Peyer's patch (tissue), 4 donors: ENCODE data around the gene TNFAIP3. TPM values are rescaled to one million over a fixed set of nuclear protein-coding genes. Genes with fewer than 3 reads are reported as not detected.

Experiments
- DNase-seq, 3 donors: peaks; one replicate each; pipeline ENCODE4 v3.0.0-alpha.2; 2017 to 2019
- H3K27ac ChIP-seq, 4 donors: fragments of 200-600 bp; sonication (generic); one replicate each; pipeline ENCODE4 v1.5.1; 2016 to 2019
- H3K27me3 ChIP-seq, 2 donors: fragments of 200-600 bp; sonication (generic); one replicate each; pipeline ENCODE4 v1.5.1; 2019
- H3K36me3 ChIP-seq, 3 donors: fragments of 200-600 bp; sonication (generic); one replicate each; pipeline ENCODE4 v1.5.1; 2016 to 2019
- H3K4me1 ChIP-seq, 4 donors: fragments of 200-600 bp; sonication (generic); one replicate each; pipeline ENCODE4 v1.5.1; 2016 to 2019
- H3K4me3 ChIP-seq, 4 donors: fragments of 200-600 bp; sonication (generic); 1 replicate in 3 of 4; 2 replicates in 1 of 4; pipeline ENCODE4 v1.5.1; 2016 to 2019; ENCODE audit warnings: mild to moderate bottlenecking in 1 of 4
- H3K9me3 ChIP-seq, 4 donors: fragments of 200-600 bp; sonication (generic); one replicate each; pipeline ENCODE4 v1.5.1; 2016 to 2019; ENCODE audit warnings: mild to moderate bottlenecking in 1 of 4
- CTCF ChIP-seq, 6 experiments: fragments of 450-650 bp in 4 of 6; fragments of 200-600 bp in 2 of 6; sonication (generic) in 1 of 6; IDR thresholded peaks; one replicate each; pipeline ENCODE4 v1.5.1; 2017 to 2019; ENCODE audit warnings: antibody characterized with exemption in 6 of 6, mild to moderate bottlenecking in 3 of 6, moderate library complexity in 1 of 6
- POLR2A ChIP-seq, 2 donors: fragments of 450-650 bp; IDR thresholded peaks; one replicate each; pipeline ENCODE4 v1.5.1; 2017; ENCODE audit warnings: antibody characterized with exemption in 2 of 2, mild to moderate bottlenecking in 2 of 2, moderate library complexity in 2 of 2
- total RNA-seq, 4 donors: library from RNA; depleted of rRNA; stranded (reverse); fragments of >200 nt; gene quantifications; one replicate each; pipeline ENCODE4 v1.1.0, GENCODE V29; 2016

Gene TNFAIP3
- total RNA-seq, 4 donors from 2014 or later, result 19.3 to 66.8 (median 30.6) TPM

- Histone ChIP-seq H3K9me3 (no peaks in the 10 kb centered on the region), H3K27me3 (no peaks in the 10 kb centered on the region), H3K4me1 (no peaks in the 10 kb centered on the region), H3K27ac (no peak overlapping the region), H3K4me3 (no peak overlapping the region), H3K36me3 (no peaks in the 10 kb centered on the region)
- no peak for TF ChIP-seq CTCF (IDR thresholded peaks at IDR 0.05)
- TF ChIP-seq POLR2A (IDR thresholded peaks at IDR 0.05), result no peak
- DNase-seq, result no peak
Observed at GRCh38 chr6:137845460-137845859, 21.6 kb upstream of the TNFAIP3 start.

- no peaks in the 10 kb centered on the region for H3K36me3 ChIP-seq
- H3K27me3 ChIP-seq, result no peaks in the 10 kb centered on the region
- no peak overlapping the region for H3K4me3 ChIP-seq
- TF ChIP-seq CTCF (IDR thresholded peaks at IDR 0.05) (no peak), POLR2A (IDR thresholded peaks at IDR 0.05) (no peak)
- H3K9me3 ChIP-seq, result no peaks in the 10 kb centered on the region
- peak overlapping the region in 1 of 4 donors; percentile 2 for H3K27ac ChIP-seq
- no peak for DNase-seq
- H3K4me1 ChIP-seq, result no peaks in the 10 kb centered on the region
Observed at GRCh38 chr6:137846274-137846673, 20.8 kb upstream of the TNFAIP3 start.

- Histone ChIP-seq H3K4me1 (no peaks in the 10 kb centered on the region), H3K27me3 (no peaks in the 10 kb centered on the region), H3K4me3 (no peak overlapping the region), H3K27ac (peak overlapping the region in 1 of 4 donors; percentile 2), H3K36me3 (no peaks in the 10 kb centered on the region), H3K9me3 (no peaks in the 10 kb centered on the region)
- peak in 1 of 3 donors; percentile 62 for DNase-seq
- no peak for TF ChIP-seq CTCF (IDR thresholded peaks at IDR 0.05)
- no peak for TF ChIP-seq POLR2A (IDR thresholded peaks at IDR 0.05)
Observed at GRCh38 chr6:137846772-137847313, 20.2 kb upstream of the TNFAIP3 start.

- Histone ChIP-seq H3K4me3 (no peak overlapping the region), H3K36me3 (no peaks in the 10 kb centered on the region), H3K4me1 (no peaks in the 10 kb centered on the region), H3K9me3 (no peaks in the 10 kb centered on the region), H3K27ac (no peak overlapping the region), H3K27me3 (no peaks in the 10 kb centered on the region)
- TF ChIP-seq POLR2A (IDR thresholded peaks at IDR 0.05) (no peak), CTCF (IDR thresholded peaks at IDR 0.05) (no peak)
- DNase-seq, result no peak
Observed at GRCh38 chr6:137847748-137848147, 19.3 kb upstream of the TNFAIP3 start.

- no peak overlapping the region for H3K4me3 ChIP-seq
- no peaks in the 10 kb centered on the region for H3K4me1 ChIP-seq
Observed at GRCh38 chr6:137848672-137849071, 18.4 kb upstream of the TNFAIP3 start.

More at GRCh38 chr6:137848672-137849071, 18.4 kb upstream of the TNFAIP3 start:
- peak overlapping the region in 1 of 4 donors; percentile 14 for H3K27ac ChIP-seq
- H3K9me3 ChIP-seq, result no peaks in the 10 kb centered on the region
- no peaks in the 10 kb centered on the region for H3K36me3 ChIP-seq
- DNase-seq, result no peak
- TF ChIP-seq CTCF (IDR thresholded peaks at IDR 0.05) (no peak), POLR2A (IDR thresholded peaks at IDR 0.05) (no peak)
- no peaks in the 10 kb centered on the region for H3K27me3 ChIP-seq
